Spinal cord (tissue), 10 donors: ENCODE results near the gene ZNF76. TPM values are rescaled to one million over a fixed set of nuclear protein-coding genes. Genes with fewer than 3 reads are reported as not detected.

Experiments used
- DNase-seq, 6 donors: peaks; one replicate each; pipeline versions ENCODE4 v3.0.0 to v3.0.0-alpha.2; 2013 to 2015; ENCODE audit warnings: low spot score in 6 of 6, low read depth in 4 of 6
- H3K27ac ChIP-seq: one replicate; pipeline ENCODE4 v1.5.1; 2013; ENCODE audit warnings: low read depth, low read length, control low read depth
- H3K27me3 ChIP-seq: one replicate; pipeline ENCODE4 v1.6.1; 2013; ENCODE audit warnings: low read length; ENCODE audit not compliant: control insufficient read depth, insufficient read depth
- H3K36me3 ChIP-seq: one replicate; pipeline ENCODE4 v1.6.1; 2013; ENCODE audit warnings: low read length; ENCODE audit not compliant: control insufficient read depth, insufficient read depth
- H3K4me1 ChIP-seq: one replicate; pipeline ENCODE4 v1.6.1; 2013; ENCODE audit warnings: low read length; ENCODE audit not compliant: control insufficient read depth, insufficient read depth
- H3K4me3 ChIP-seq: one replicate; pipeline ENCODE4 v1.5.1; 2013; ENCODE audit warnings: low read depth, low read length, control low read depth
- H3K9me3 ChIP-seq: one replicate; pipeline ENCODE4 v1.6.1; 2013; ENCODE audit warnings: low read length; ENCODE audit not compliant: control insufficient read depth, insufficient read depth
- WGBS: methylation state at CpG from one replicate; pipeline ENCODE4 v1.1.5; 2013; ENCODE audit warnings: missing lambda C conversion rate; ENCODE audit not compliant: insufficient coverage; 5-methylcytosine and 5-hydroxymethylcytosine counted together
- polyA plus RNA-seq, 2 donors: library from polyadenylated mRNA; unstranded; fragments of 120-200 nt; gene quantifications; one replicate each; pipeline ENCODE4 v1.2.1, GENCODE V29; 2013; ENCODE audit not compliant: insufficient read length in 2 of 2
- total RNA-seq, 2 donors: library from RNA; depleted of rRNA in 1 of 2; stranded (reverse); fragments of 120-200 nt in 1 of 2; fragments of >200 nt in 1 of 2; gene quantifications; one replicate each; pipeline versions ENCODE4 v1.2.3 to v1.2.4, GENCODE V29; 2013 to 2014
- donor health status: healthy.

The ZNF76 gene
- total and polyA plus RNA-seq, 4 donors, result 15.5 to 61.2 (median 37.7) TPM

DNA sequence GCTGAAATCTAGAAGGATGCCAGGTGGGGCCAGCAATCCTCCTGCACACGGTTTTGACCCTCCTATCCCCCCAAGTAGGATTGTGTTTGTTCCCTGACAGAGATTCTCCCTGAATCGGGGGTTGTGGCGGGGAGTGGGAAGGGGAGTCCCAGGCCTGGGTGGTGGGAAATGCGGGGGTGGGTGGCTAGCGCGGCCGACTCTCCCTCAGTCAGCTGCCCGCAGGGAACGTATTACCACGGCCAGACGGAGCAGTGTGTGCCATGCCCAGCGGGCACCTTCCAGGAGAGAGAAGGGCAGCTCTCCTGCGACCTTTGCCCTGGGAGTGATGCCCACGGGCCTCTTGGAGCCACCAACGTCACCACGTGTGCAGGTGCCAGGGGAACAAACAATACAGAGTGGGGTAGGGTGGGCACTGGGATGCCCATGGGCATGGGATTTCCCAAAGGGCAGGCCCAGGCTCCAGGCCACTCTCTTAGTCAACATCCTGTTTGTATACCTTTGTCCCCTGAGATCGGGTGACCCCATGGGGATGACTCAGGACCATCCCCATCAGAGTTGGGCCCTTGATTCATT, 16.1 kb upstream of the ZNF76 start:
- peaks cover 61% of the 10 kb centered on the region for H3K36me3 ChIP-seq
- no peaks in the 10 kb centered on the region for H3K9me3 ChIP-seq
- H3K27me3 ChIP-seq, result no peaks in the 10 kb centered on the region
- WGBS, result 90% methylated on average over 14 of the region's 17 CpGs
- H3K4me1 ChIP-seq, result peaks cover 15% of the 10 kb centered on the region
- no peak overlapping the region for H3K4me3 ChIP-seq
- no peak overlapping the region for H3K27ac ChIP-seq
- DNase-seq, result no peak

DNA sequence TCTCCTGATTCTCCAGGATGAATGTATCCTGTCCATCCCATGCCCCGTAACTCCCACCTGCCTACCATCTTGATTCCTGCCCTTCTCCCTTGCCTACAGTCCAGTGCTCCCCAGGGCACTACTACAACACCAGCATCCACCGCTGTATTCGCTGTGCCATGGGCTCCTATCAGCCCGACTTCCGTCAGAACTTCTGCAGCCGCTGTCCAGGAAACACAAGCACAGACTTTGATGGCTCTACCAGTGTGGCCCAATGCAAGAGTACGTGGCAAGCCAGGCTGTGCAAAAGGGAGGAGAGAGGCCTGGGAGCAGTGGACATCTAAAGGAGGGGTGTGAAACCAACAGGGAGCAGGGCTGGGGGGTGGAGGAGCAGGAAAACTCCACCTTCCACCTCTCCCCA, 15.0 kb upstream of the ZNF76 start:
- no peaks in the 10 kb centered on the region for H3K9me3 ChIP-seq
- H3K4me1 ChIP-seq, result peaks cover 12% of the 10 kb centered on the region
- WGBS, result 98% methylated on average over 6 of the region's 7 CpGs
- no peak overlapping the region for H3K4me3 ChIP-seq
- no peak overlapping the region for H3K27ac ChIP-seq
- peaks cover 52% of the 10 kb centered on the region for H3K36me3 ChIP-seq
- H3K27me3 ChIP-seq, result no peaks in the 10 kb centered on the region
- no peak for DNase-seq

DNA sequence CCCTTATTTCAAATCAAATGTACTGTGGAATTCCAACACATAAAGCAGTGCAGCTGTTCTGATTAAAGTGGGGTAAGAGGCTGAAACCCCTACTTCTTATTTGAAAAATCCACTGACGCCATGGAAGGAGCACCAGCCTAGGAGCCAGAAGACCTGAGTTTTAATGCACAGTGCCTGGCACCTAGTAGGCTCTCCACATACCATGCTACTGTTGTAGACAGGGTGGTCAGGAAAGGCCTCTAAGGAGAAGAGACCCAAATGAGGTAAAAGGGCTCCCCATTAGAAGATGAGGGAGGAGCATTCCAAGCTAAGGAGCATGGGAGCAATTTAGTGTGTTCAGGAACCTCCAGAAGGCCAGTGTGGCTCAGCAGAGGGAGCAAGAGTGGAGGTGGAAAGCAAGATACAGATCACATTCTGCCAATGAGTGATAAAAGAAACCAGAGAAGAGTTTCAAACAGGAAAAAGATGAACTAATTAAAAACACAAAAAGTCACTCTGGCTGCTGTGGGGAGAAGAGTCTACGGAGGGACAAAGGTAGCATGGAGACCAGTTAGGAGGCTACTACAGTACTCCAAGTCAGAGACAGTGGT, 11.8 kb upstream of the ZNF76 start:
- no peaks in the 10 kb centered on the region for H3K27me3 ChIP-seq
- 100% methylated on average over 2 of the region's 2 CpGs for WGBS
- no peaks in the 10 kb centered on the region for H3K9me3 ChIP-seq
- no peak for DNase-seq
- H3K27ac ChIP-seq, result no peak overlapping the region
- H3K4me3 ChIP-seq, result no peak overlapping the region
- H3K4me1 ChIP-seq, result peaks cover 6% of the 10 kb centered on the region
- H3K36me3 ChIP-seq, result peaks cover 39% of the 10 kb centered on the region

DNA sequence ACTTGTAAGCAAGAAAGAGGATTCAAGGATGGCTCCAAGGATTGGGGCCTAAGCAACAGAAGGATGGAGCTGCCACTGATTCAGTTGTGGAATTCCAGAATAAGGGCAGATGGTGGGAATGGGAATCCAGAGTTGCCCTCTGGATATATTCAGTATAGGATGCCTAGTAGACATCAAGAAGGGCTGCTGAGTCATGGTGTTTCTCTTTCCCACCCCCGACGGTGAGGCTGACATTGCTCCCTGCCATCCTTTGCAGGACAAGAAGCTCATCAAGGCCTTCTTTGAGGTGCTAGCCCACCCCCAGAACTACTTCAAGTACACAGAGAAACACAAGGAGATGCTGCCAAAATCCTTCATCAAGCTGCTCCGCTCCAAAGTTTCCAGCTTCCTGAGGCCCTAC, 11.2 kb upstream of the ZNF76 start:
- no peak overlapping the region for H3K4me3 ChIP-seq
- H3K4me1 ChIP-seq, result peaks cover 6% of the 10 kb centered on the region
- peaks cover 33% of the 10 kb centered on the region for H3K36me3 ChIP-seq
- no peak for DNase-seq
- WGBS, result 76% methylated on average over 3 of the region's 3 CpGs
- no peak overlapping the region for H3K27ac ChIP-seq
- no peaks in the 10 kb centered on the region for H3K27me3 ChIP-seq
- no peaks in the 10 kb centered on the region for H3K9me3 ChIP-seq

DNA sequence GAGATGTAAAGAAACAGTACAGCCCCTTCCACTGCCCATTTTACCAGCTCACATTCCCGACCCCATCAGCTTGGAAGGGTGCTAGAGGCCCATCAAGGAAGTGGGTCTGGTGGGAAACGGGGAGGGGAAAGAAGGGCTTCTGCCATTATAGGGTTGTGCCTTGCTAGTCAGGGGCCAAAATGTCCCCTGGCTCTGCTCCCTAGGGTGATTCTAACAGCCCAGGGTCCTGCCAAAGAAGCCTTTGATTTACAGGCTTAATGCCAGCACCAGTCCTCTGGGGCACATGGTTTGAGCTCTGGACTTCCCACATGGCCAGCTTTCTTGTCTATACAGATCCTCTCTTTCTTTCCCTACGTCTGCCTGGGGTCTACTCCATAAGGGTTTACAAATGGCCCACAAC, 10.6 kb upstream of the ZNF76 start:
- Histone ChIP-seq H3K27ac (no peak overlapping the region), H3K27me3 (no peaks in the 10 kb centered on the region), H3K36me3 (peaks cover 27% of the 10 kb centered on the region), H3K4me3 (no peak overlapping the region), H3K4me1 (peaks cover 6% of the 10 kb centered on the region), H3K9me3 (no peaks in the 10 kb centered on the region)
- DNase-seq, result no peak
- WGBS, result 45% methylated on average over 2 of the region's 3 CpGs

DNA sequence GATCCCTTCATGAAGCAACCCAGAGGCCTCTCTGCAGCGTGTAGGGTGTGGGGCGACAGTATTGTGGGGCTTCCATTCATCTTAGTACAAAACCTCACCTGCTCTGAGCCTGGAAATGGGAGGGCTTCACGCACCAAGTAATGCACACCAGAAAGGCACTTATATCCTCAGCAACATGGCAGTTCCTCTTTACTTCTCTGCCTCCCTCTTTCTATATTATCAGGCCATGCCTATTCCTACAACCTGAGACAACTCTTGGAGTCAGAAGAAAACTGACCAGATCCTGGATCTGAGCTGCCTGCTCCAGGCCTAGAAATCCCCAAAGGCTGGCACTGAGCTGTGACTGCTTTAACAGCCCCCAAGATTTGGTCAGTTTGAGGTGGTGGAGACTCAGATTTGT, 7.6 kb upstream of the ZNF76 start:
- H3K4me3 ChIP-seq, result no peak overlapping the region
- peaks cover 6% of the 10 kb centered on the region for H3K4me1 ChIP-seq
- H3K9me3 ChIP-seq, result no peaks in the 10 kb centered on the region
- no peak overlapping the region for H3K27ac ChIP-seq
- no peaks in the 10 kb centered on the region for H3K36me3 ChIP-seq
- WGBS, result 100% methylated on average over 2 of the region's 3 CpGs
- no peaks in the 10 kb centered on the region for H3K27me3 ChIP-seq
- no peak for DNase-seq

DNA sequence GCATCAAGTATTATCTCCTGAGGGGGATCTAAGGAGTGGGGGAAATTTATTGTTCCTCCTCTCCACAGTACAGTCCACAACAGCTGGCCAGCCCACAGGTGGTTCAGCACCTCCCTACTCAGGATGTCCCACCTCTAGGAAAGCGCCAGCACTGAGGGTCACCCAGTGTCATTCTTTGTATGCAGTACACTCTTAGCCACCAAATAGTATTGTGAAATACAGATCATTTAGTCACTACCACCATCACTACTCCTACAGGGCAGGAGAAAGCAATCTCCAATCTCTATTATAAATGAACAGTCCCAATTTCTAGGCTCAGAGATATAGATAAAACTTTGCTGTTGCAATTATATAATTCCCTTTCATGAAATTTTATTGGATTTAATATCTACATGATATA, 6.3 kb upstream of the ZNF76 start:
- no peak for DNase-seq
- Histone ChIP-seq H3K9me3 (no peaks in the 10 kb centered on the region), H3K4me1 (peaks cover 11% of the 10 kb centered on the region), H3K27ac (no peak overlapping the region), H3K4me3 (no peak overlapping the region), H3K27me3 (no peaks in the 10 kb centered on the region), H3K36me3 (no peaks in the 10 kb centered on the region)
- WGBS, result no CpG with 5 or more reads among the region's 1 CpG

DNA sequence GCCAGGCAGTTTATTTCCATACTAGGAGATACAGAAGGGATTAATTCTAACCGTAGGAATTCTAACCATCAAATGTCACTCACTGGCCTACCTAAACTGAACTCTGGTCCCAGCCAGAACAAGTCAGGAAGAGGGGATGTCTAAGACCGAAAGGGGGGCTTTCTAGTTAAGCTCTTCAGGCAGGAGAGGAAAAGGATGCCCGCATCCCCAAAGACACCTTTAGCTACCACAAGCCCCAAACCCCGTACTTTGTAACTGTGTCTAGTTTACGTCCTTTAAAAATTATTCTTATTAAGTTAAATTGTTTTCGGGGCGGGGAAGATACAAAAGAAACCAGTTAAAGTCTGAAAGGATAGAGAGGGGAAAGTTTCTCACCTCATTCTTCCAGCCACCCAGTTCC, 1.2 kb upstream of the ZNF76 start:
- H3K36me3 ChIP-seq, result no peaks in the 10 kb centered on the region
- H3K4me1 ChIP-seq, result peaks cover 14% of the 10 kb centered on the region
- H3K9me3 ChIP-seq, result no peaks in the 10 kb centered on the region
- peak overlapping the region; percentile 79 for H3K4me3 ChIP-seq
- H3K27me3 ChIP-seq, result no peaks in the 10 kb centered on the region
- DNase-seq, result no peak
- H3K27ac ChIP-seq, result peak overlapping the region; percentile 96
- no CpG with 5 or more reads among the region's 7 CpGs for WGBS

DNA sequence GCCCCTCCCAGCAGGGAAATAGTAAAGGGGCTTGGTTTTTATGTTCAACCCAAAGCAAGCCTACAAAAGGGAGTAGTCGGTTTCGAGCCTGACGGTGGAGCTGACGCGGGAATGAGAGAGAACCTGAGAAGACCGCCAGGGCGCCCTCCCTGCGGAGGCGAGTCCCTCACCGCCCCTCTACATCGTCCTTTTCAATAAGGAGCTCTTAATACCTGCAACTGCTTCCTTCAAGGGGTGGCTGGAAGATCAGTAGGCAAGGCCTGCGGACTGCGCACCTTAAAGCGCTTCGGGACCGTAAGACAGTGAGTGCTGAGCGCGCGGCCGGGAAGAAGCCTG, 709 bp upstream of the ZNF76 start:
- WGBS, result 0% methylated on average over 14 of the region's 20 CpGs
- no peaks in the 10 kb centered on the region for H3K36me3 ChIP-seq
- H3K9me3 ChIP-seq, result no peaks in the 10 kb centered on the region
- H3K27ac ChIP-seq, result peak overlapping the region; percentile 96
- H3K4me3 ChIP-seq, result peak overlapping the region; percentile 79
- peaks cover 14% of the 10 kb centered on the region for H3K4me1 ChIP-seq
- peak in 1 of 6 donors; percentile 17 for DNase-seq
- no peaks in the 10 kb centered on the region for H3K27me3 ChIP-seq

DNA sequence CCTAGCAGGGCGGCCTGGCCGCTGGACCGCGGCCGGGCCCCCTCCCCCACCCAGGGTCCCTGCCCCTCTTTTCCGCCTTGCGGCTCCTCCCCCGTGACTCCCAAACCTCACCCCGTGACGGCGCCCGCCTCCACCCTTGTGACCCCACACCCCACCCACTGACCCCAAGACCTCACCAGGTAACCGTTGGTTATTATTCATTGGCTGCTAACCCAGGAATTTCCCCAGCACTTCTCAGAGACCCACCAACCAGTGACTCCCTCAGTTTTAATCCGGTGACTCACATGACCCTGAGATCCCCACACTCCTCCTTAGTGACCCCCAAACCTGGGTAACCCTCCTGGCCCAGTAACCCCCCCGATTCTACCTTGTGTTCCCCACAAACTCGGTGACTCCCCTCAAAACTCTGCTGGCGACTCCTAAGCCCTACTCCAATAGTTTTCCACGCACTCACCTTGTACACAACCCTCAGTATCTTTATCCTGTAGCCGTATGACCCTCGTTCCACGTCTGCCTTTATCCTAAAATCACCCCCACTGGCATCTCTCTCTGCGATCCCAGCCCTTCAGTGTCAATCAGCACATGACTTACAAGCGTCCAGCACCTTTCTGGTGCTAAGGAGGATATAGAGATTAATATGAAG, 534 bp downstream of the ZNF76 start:
- Histone ChIP-seq H3K4me3 (peak overlapping the region; percentile 79), H3K27ac (peak overlapping the region; percentile 96), H3K27me3 (no peaks in the 10 kb centered on the region), H3K4me1 (peaks cover 14% of the 10 kb centered on the region), H3K36me3 (no peaks in the 10 kb centered on the region), H3K9me3 (no peaks in the 10 kb centered on the region)
- DNase-seq, result peak in 2 of 6 donors; percentile 21 to 26
- WGBS, result under 1% methylated on average over 20 of the region's 23 CpGs
